DMS53 treated with DMSO at 0.1 percent for 48 hours (cell line): Measurements from ENCODE around the gene CDKAL1.
A peak's percentile ranks its signal among the peaks of the same experiment; 100 is the strongest.

ENCODE experiments used
- DNase-seq: peaks from one replicate; lab custom pipeline; 2025; ENCODE audit not compliant: unreplicated experiment; lab: John Stamatoyannopoulos, UW

CDKAL1 gene

GRCh38 chr6:20947977-20948376, 413.7 kb downstream of the CDKAL1 start:
- DNase-seq, result no peak

GRCh38 chr6:20948556-20948955, 414.3 kb downstream of the CDKAL1 start:
- no peak for DNase-seq

- no peak for DNase-seq
Observed at GRCh38 chr6:20949138-20949537, 414.9 kb downstream of the CDKAL1 start.

- peak; percentile 48 for DNase-seq
Observed at GRCh38 chr6:20952699-20953474, 418.6 kb downstream of the CDKAL1 start.

- peak; percentile 10 for DNase-seq
Observed at GRCh38 chr6:20954315-20954714, 420.1 kb downstream of the CDKAL1 start.

- DNase-seq, result no peak
Observed at GRCh38 chr6:20955131-20955530, 420.9 kb downstream of the CDKAL1 start.

GRCh38 chr6:20955751-20956150, 421.5 kb downstream of the CDKAL1 start:
- no peak for DNase-seq

GRCh38 chr6:20960067-20960466, 425.8 kb downstream of the CDKAL1 start:
- no peak for DNase-seq

- no peak for DNase-seq
Observed at GRCh38 chr6:20965276-20965675, 431.0 kb downstream of the CDKAL1 start.

- no peak for DNase-seq
Observed at GRCh38 chr6:20965915-20966314, 431.7 kb downstream of the CDKAL1 start.

- DNase-seq, result no peak
Observed at GRCh38 chr6:20969551-20969950, 435.3 kb downstream of the CDKAL1 start.

- no peak for DNase-seq
Observed at GRCh38 chr6:20976391-20976918, 442.2 kb downstream of the CDKAL1 start.

- no peak for DNase-seq
Observed at GRCh38 chr6:20978151-20978614, 443.9 kb downstream of the CDKAL1 start.

GRCh38 chr6:20979076-20979475, 444.8 kb downstream of the CDKAL1 start:
- DNase-seq, result no peak

- DNase-seq, result no peak
Observed at GRCh38 chr6:20983961-20984360, 449.7 kb downstream of the CDKAL1 start.

GRCh38 chr6:20985821-20986220, 451.6 kb downstream of the CDKAL1 start:
- DNase-seq, result no peak

- no peak for DNase-seq
Observed at GRCh38 chr6:20991910-20992309, 457.7 kb downstream of the CDKAL1 start.

- DNase-seq, result no peak
Observed at GRCh38 chr6:20996099-20996498, 461.8 kb downstream of the CDKAL1 start.

GRCh38 chr6:20997143-20997769, 463.0 kb downstream of the CDKAL1 start:
- no peak for DNase-seq

- DNase-seq, result no peak
Observed at GRCh38 chr6:20997770-20998147, 463.5 kb downstream of the CDKAL1 start.

GRCh38 chr6:20998748-20999448, 464.6 kb downstream of the CDKAL1 start:
- no peak for DNase-seq

- DNase-seq, result no peak
Observed at GRCh38 chr6:21000331-21000801, 466.1 kb downstream of the CDKAL1 start.
